GM19351 (cell line): ENCODE results near the gene SPATA17.
"Not testable (repeated sequence)": the region's sequence is repeated elsewhere in the genome, so short reads cannot be mapped to it uniquely, and the experiment has no call there.

ENCODE experiments used
- ATAC-seq: cut with Tn5 transposase; IDR thresholded peaks from one replicate; pipeline ENCODE4 v1.9.1; 2021; ENCODE audit warnings: mild to moderate bottlenecking, moderate library complexity; ENCODE audit not compliant: unreplicated experiment

The SPATA17 gene

GRCh38 chr1:217673387-217673786 lies 42.2 kb downstream of the SPATA17 start:
- ATAC-seq: peak; percentile 73

GRCh38 chr1:217674028-217674729 lies 43.0 kb downstream of the SPATA17 start:
- no peak for ATAC-seq

- ATAC-seq: no peak
Observed at GRCh38 chr1:217681806-217682205, 50.7 kb downstream of the SPATA17 start.

GRCh38 chr1:217687511-217687910 lies 56.4 kb downstream of the SPATA17 start:
- no peak for ATAC-seq

- not testable (repeated sequence) for ATAC-seq
Observed at GRCh38 chr1:217696140-217696539, 65.0 kb downstream of the SPATA17 start.

GRCh38 chr1:217703326-217703725 lies 72.2 kb downstream of the SPATA17 start:
- ATAC-seq: no peak

GRCh38 chr1:217712925-217713597 lies 81.9 kb downstream of the SPATA17 start:
- no peak for ATAC-seq

GRCh38 chr1:217715681-217716080 lies 84.5 kb downstream of the SPATA17 start:
- ATAC-seq: no peak

GRCh38 chr1:217717959-217718358 lies 86.8 kb downstream of the SPATA17 start:
- ATAC-seq: no peak

GRCh38 chr1:217718873-217719272 lies 87.7 kb downstream of the SPATA17 start:
- peak; percentile 65 for ATAC-seq

- ATAC-seq: no peak
Observed at GRCh38 chr1:217721692-217722091, 90.5 kb downstream of the SPATA17 start.

GRCh38 chr1:217734973-217735372 lies 103.8 kb downstream of the SPATA17 start:
- no peak for ATAC-seq

- peak; percentile 72 for ATAC-seq
Observed at GRCh38 chr1:217747156-217747769, 116.1 kb downstream of the SPATA17 start.

- no peak for ATAC-seq
Observed at GRCh38 chr1:217769768-217770167, 138.6 kb downstream of the SPATA17 start.

GRCh38 chr1:217770918-217771317 lies 139.8 kb downstream of the SPATA17 start:
- no peak for ATAC-seq

GRCh38 chr1:217776693-217777092 lies 145.5 kb downstream of the SPATA17 start:
- no peak for ATAC-seq

- no peak for ATAC-seq
Observed at GRCh38 chr1:217781056-217781455, 149.9 kb downstream of the SPATA17 start.

- ATAC-seq: no peak
Observed at GRCh38 chr1:217791091-217791490, 159.9 kb downstream of the SPATA17 start.

GRCh38 chr1:217805792-217806191 lies 174.6 kb downstream of the SPATA17 start:
- no peak for ATAC-seq

GRCh38 chr1:217812175-217812574 lies 181.0 kb downstream of the SPATA17 start:
- no peak for ATAC-seq

GRCh38 chr1:217813031-217813430 lies 181.9 kb downstream of the SPATA17 start:
- no peak for ATAC-seq

- ATAC-seq: no peak
Observed at GRCh38 chr1:217837691-217838090, 206.5 kb downstream of the SPATA17 start.
